GM12878 (cell line): ENCODE results near the gene JUN. TPM values are rescaled to one million over a fixed set of nuclear protein-coding genes. Genes with fewer than 3 reads are reported as not detected.

Experiments
- BCL11A ChIP-seq: IDR thresholded peaks from 2 replicates; pipeline ENCODE4 v1.6.1; 2011; ENCODE audit warnings: low read depth, low read length
- CREB1 ChIP-seq: IDR thresholded peaks from 2 replicates; pipeline ENCODE4 v1.6.1; 2012; ENCODE audit warnings: low read depth, mild to moderate bottlenecking, inconsistent platforms
- DPF2 ChIP-seq: fragments of 450-650 bp; IDR thresholded peaks from 2 replicates; pipeline ENCODE4 v1.6.1; 2017; ENCODE audit warnings: mild to moderate bottlenecking
- FOXM1 ChIP-seq: IDR thresholded peaks from 2 replicates; pipeline ENCODE4 v1.6.1; 2012; ENCODE audit warnings: low read depth, mild to moderate bottlenecking, inconsistent platforms, low read length, moderate library complexity
- GABPA ChIP-seq: IDR thresholded peaks from 2 replicates; pipeline ENCODE4 v1.6.1; 2014; ENCODE audit warnings: antibody characterized with exemption, low read depth, mild to moderate bottlenecking, inconsistent platforms
- IKZF2 ChIP-seq, 2 experiments: fragments of 450-650 bp; IDR thresholded peaks; 2 replicates each; pipeline ENCODE4 v1.6.1; 2017; ENCODE audit warnings: mild to moderate bottlenecking in 2 of 2, moderate library complexity in 2 of 2
- KAT2A ChIP-seq: conservative IDR thresholded peaks from 2 replicates; pipeline ENCODE4 v1.6.1; 2011; ENCODE audit warnings: low read depth, low read length; ENCODE audit not compliant: control insufficient read depth
- MYB ChIP-seq: fragments of 150-350 bp; IDR thresholded peaks from 2 replicates; pipeline ENCODE4 v1.6.1; 2014; ENCODE audit warnings: mild to moderate bottlenecking, low read depth, low read length, borderline replicate concordance
- NBN ChIP-seq: fragments of 450-650 bp; IDR thresholded peaks from 2 replicates; pipeline ENCODE4 v1.6.1; 2016
- NFYA ChIP-seq: IDR thresholded peaks from 2 replicates; pipeline ENCODE4 v1.6.1; 2011; ENCODE audit warnings: low read depth, mild to moderate bottlenecking, low read length, improper control_type of control experiment, borderline replicate concordance
- NR2F1 ChIP-seq: fragments of 450-650 bp; conservative IDR thresholded peaks from 2 replicates; pipeline ENCODE4 v1.6.1; 2017; ENCODE audit warnings: mild to moderate bottlenecking
- RFX5 ChIP-seq: IDR thresholded peaks from 2 replicates; pipeline ENCODE4 v1.6.1; 2011; ENCODE audit warnings: low read depth, low read length, improper control_type of control experiment
- SMARCA5 ChIP-seq: fragments of 450-650 bp; IDR thresholded peaks from 2 replicates; pipeline ENCODE4 v1.6.1; 2017; ENCODE audit warnings: mild to moderate bottlenecking
- TCF12 ChIP-seq: IDR thresholded peaks from 2 replicates; pipeline ENCODE4 v1.6.1; 2011; ENCODE audit warnings: low read depth, mild to moderate bottlenecking, low read length
- YBX1 ChIP-seq: fragments of 450-650 bp; IDR thresholded peaks from 2 replicates; pipeline ENCODE4 v1.6.1; 2016; ENCODE audit warnings: antibody characterized with exemption
- polyA plus RNA-seq, 11 experiments: library from polyadenylated mRNA; depleted of rRNA in 4 of 11; unstranded in 6 of 11; stranded (reverse) in 5 of 11; fragments of >200 nt; fragmentation: Nextera tagmentation in 4 of 11; fragmentation: Illumina TruSeq in 1 of 11; extraction: Ambion mirVana in 4 of 11; extraction: Trizol in 1 of 11; gene quantifications; 1 replicate in 1 of 11; 2 replicates in 10 of 11; pipeline versions ENCODE4 v1.2.1 to v1.2.3, GENCODE V29; 2011 to 2016; ENCODE audit warnings: inconsistent platforms in 2 of 11, missing spikeins in 2 of 11, low read depth in 1 of 11
- total RNA-seq, 4 experiments: library from RNA; depleted of rRNA in 3 of 4; stranded (reverse); fragments of >200 nt in 3 of 4; fragmentation: Illumina TruSeq in 1 of 4; extraction: Trizol in 1 of 4; gene quantifications; 2 replicates each; pipeline versions ENCODE4 v1.2.1 to v1.2.3, GENCODE V29; 2013 to 2021
- TF ChIP-seq, protein P1 (sequence below): fragments of 450-650 bp; formaldehyde crosslinking; IDR thresholded peaks from 2 replicates; pipeline ENCODE4 v1.4.0; 2020; ENCODE audit warnings: mild to moderate bottlenecking, moderate library complexity
- TF ChIP-seq, protein P2 (sequence below): fragments of 450-650 bp; IDR thresholded peaks from 2 replicates; pipeline ENCODE4 v1.6.1; 2017; ENCODE audit warnings: mild to moderate bottlenecking, low read depth, inconsistent platforms; ENCODE audit not compliant: poor library complexity, severe bottlenecking
- TF ChIP-seq, protein P3 (sequence below): fragments of 450-650 bp; IDR thresholded peaks from 2 replicates; pipeline ENCODE4 v1.6.1; 2017; ENCODE audit warnings: mild to moderate bottlenecking, moderate library complexity
- TF ChIP-seq, protein P4 (sequence below): IDR thresholded peaks from 2 replicates; pipeline ENCODE4 v1.6.1; 2011; ENCODE audit warnings: mild to moderate bottlenecking, low read depth, low read length, moderate library complexity; ENCODE audit not compliant: insufficient replicate concordance

Gene JUN
- total and polyA plus RNA-seq, 10 of the 15 experiments (the other 5 are each of a cell fraction or from before 2014, with no cell fraction given), result 0.18 to 8.4 (median 2.8) TPM

DNA sequence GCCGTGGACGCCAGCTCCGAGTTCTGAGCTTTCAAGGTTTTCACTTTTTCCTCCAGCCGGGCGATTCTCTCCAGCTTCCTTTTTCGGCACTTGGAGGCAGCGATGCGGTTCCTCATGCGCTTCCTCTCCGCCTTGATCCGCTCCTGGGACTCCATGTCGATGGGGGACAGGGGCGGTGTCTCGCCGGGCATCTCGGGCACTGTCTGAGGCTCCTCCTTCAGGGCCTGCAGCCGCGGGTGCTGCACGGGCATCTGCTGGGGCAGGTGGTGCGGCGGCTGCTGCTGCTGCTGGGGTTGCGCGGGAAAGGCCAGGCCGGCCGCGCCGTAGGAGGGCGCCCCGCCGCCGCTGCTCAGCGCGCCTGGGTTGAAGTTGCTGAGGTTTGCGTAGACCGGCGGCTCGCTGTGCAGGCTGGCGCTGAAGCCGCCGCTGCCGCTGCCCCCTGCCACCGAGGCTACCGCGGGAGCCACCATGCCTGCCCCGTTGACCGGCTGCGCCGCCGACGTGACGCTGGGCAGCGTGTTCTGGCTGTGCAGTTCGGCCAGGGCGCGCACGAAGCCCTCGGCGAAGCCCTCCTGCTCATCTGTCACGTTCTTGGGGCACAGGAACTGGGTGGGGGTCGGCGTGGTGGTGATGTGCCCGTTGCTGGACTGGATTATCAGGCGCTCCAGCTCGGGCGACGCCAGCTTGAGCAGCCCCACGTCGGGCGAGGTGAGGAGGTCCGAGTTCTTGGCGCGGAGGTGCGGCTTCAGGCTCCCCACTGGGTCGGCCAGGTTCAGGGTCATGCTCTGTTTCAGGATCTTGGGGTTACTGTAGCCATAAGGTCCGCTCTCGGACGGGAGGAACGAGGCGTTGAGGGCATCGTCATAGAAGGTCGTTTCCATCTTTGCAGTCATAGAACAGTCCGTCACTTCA is 1.4 kb downstream of the JUN start (continued):
- TF ChIP-seq, protein P1, sequence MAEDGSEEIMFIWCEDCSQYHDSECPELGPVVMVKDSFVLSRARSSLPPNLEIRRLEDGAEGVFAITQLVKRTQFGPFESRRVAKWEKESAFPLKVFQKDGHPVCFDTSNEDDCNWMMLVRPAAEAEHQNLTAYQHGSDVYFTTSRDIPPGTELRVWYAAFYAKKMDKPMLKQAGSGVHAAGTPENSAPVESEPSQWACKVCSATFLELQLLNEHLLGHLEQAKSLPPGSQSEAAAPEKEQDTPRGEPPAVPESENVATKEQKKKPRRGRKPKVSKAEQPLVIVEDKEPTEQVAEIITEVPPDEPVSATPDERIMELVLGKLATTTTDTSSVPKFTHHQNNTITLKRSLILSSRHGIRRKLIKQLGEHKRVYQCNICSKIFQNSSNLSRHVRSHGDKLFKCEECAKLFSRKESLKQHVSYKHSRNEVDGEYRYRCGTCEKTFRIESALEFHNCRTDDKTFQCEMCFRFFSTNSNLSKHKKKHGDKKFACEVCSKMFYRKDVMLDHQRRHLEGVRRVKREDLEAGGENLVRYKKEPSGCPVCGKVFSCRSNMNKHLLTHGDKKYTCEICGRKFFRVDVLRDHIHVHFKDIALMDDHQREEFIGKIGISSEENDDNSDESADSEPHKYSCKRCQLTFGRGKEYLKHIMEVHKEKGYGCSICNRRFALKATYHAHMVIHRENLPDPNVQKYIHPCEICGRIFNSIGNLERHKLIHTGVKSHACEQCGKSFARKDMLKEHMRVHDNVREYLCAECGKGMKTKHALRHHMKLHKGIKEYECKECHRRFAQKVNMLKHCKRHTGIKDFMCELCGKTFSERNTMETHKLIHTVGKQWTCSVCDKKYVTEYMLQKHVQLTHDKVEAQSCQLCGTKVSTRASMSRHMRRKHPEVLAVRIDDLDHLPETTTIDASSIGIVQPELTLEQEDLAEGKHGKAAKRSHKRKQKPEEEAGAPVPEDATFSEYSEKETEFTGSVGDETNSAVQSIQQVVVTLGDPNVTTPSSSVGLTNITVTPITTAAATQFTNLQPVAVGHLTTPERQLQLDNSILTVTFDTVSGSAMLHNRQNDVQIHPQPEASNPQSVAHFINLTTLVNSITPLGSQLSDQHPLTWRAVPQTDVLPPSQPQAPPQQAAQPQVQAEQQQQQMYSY, result no peak
- no peak for TF ChIP-seq CREB1
- 0 out of 2 replicates have a peak, but pooled peaks have one; percentile 14 for TF ChIP-seq TCF12
- no peak for TF ChIP-seq MYB
- TF ChIP-seq, protein P2, sequence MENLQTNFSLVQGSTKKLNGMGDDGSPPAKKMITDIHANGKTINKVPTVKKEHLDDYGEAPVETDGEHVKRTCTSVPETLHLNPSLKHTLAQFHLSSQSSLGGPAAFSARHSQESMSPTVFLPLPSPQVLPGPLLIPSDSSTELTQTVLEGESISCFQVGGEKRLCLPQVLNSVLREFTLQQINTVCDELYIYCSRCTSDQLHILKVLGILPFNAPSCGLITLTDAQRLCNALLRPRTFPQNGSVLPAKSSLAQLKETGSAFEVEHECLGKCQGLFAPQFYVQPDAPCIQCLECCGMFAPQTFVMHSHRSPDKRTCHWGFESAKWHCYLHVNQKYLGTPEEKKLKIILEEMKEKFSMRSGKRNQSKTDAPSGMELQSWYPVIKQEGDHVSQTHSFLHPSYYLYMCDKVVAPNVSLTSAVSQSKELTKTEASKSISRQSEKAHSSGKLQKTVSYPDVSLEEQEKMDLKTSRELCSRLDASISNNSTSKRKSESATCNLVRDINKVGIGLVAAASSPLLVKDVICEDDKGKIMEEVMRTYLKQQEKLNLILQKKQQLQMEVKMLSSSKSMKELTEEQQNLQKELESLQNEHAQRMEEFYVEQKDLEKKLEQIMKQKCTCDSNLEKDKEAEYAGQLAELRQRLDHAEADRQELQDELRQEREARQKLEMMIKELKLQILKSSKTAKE, result no peak
- peak; percentile 77 for TF ChIP-seq SMARCA5
- TF ChIP-seq BCL11A, result no peak
- peak in 1 of 2 experiments; percentile 34; a peak in 2 of 4 replicates for TF ChIP-seq IKZF2 (IDR thresholded peaks at IDR 0.05)
- no peak for TF ChIP-seq GABPA
- TF ChIP-seq KAT2A, result no peak
- no peak for TF ChIP-seq NFYA
- TF ChIP-seq NR2F1, result 0 out of 2 replicates have a peak, but pooled peaks have one; percentile 36
- TF ChIP-seq, protein P3, sequence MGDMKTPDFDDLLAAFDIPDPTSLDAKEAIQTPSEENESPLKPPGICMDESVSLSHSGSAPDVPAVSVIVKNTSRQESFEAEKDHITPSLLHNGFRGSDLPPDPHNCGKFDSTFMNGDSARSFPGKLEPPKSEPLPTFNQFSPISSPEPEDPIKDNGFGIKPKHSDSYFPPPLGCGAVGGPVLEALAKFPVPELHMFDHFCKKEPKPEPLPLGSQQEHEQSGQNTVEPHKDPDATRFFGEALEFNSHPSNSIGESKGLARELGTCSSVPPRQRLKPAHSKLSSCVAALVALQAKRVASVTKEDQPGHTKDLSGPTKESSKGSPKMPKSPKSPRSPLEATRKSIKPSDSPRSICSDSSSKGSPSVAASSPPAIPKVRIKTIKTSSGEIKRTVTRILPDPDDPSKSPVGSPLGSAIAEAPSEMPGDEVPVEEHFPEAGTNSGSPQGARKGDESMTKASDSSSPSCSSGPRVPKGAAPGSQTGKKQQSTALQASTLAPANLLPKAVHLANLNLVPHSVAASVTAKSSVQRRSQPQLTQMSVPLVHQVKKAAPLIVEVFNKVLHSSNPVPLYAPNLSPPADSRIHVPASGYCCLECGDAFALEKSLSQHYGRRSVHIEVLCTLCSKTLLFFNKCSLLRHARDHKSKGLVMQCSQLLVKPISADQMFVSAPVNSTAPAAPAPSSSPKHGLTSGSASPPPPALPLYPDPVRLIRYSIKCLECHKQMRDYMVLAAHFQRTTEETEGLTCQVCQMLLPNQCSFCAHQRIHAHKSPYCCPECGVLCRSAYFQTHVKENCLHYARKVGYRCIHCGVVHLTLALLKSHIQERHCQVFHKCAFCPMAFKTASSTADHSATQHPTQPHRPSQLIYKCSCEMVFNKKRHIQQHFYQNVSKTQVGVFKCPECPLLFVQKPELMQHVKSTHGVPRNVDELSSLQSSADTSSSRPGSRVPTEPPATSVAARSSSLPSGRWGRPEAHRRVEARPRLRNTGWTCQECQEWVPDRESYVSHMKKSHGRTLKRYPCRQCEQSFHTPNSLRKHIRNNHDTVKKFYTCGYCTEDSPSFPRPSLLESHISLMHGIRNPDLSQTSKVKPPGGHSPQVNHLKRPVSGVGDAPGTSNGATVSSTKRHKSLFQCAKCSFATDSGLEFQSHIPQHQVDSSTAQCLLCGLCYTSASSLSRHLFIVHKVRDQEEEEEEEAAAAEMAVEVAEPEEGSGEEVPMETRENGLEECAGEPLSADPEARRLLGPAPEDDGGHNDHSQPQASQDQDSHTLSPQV, result no peak
- no peak for TF ChIP-seq YBX1
- no peak for TF ChIP-seq FOXM1
- TF ChIP-seq, protein P4, sequence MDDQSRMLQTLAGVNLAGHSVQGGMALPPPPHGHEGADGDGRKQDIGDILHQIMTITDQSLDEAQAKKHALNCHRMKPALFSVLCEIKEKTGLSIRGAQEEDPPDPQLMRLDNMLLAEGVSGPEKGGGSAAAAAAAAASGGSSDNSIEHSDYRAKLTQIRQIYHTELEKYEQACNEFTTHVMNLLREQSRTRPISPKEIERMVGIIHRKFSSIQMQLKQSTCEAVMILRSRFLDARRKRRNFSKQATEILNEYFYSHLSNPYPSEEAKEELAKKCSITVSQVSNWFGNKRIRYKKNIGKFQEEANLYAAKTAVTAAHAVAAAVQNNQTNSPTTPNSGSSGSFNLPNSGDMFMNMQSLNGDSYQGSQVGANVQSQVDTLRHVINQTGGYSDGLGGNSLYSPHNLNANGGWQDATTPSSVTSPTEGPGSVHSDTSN, result no peak
- no peak for TF ChIP-seq RFX5
- no peak for TF ChIP-seq NBN
- no peak for TF ChIP-seq DPF2
